ENCODE results near the gene WT1. TPM values are rescaled to one million over a fixed set of nuclear protein-coding genes. Genes with fewer than 3 reads are reported as not detected.

WT1 gene
- polyA plus RNA-seq, 5 donors: 0.26 to 2.8 (median 1.6) TPM

DNA sequence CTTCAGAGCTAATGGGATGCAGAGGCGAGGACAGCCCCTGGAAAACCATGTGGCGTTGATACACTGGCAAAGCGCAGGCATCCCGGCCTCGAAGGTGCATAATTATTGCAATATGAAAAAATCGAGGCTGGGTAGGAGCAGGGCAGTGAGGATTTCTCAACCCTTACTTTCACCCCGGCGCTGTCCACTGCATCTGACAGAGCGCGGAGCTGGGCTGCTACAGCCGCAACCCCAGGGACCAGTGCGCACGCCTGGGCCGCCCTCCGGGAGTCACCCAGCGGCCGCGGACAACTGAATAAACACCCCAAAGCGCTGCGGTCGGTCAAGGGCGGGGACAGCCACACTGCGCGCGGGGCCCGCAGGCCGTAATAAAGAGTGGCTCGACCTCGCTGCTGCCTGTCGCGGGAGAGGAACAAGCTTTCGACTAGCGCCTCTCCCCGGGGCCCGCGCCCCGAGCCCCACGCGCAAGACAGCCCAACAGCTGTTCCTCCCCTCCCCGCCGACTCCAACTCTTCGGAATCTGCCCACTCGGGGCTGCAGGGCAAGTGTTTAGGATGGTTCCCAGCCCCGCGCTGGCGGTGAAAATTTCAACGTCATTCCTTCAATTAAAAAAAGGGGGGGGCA lies 3.6 kb upstream of the WT1 start:
- DNase-seq: no peak

DNA sequence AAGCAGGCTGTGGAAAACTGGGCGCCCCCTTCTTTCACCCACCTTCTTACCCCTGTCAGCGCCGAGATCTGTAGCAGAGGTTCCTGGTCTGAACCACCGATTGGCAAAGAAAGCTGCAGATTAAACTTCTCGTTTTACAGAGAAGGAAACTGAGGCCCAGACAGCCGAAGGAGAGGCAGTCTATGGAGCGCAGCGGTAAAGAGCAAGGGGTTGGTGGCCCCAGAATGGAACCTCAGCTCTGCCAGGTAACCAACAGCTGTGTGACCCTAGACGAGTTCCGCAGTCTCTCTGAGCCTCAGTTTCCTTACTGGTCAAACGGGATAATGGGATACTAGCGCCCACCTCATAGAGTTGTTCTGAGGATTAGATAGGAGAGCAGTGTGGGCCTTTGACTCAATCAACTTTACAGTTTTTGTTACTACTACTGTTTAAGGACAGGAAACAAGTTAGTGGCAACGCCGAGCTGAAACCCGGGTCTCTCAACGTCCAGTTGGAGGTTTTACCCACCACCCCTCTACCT lies 3.1 kb upstream of the WT1 start:
- no peak for DNase-seq

DNA sequence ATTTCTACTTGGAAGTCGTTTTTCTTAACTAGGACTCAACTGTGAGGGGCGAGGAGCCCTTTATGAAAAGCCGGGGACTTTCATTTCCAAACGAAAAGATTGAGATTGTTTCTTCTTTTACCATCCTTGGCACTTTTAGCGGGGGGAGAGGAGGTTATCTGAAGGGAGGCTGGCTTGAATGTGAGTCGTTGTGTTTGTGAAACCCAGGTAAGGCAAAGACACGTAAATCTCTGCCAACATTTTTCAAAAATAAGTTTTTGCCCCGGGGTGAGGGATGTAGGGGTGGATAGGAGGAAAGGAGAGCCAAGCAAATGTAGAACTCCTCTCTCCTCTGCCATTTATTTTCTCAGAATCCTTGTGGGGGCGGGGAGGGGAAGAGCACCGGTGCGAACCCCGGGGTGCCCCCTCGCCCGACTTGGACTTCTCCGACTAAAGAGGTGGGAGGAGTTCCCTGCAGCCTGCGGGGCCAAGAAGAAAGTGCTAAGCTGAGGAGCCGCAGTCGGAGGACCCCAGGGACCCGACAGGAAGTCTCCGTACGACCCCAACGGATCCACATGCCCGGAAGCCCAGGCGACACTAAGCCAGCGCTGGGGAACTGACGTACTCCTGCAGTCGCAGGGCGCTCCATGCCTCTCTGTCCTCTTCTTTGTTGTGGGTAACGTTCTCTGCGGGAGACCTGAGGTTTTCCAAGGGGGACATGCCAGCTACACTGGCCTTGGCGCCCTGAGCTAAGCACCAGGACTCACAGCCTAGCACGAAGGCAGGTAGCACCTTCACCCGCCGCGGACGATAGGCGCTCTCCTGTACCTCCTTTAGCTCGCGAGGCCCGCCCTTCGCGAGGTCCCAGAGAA lies 2.4 kb upstream of the WT1 start:
- DNase-seq: no peak

DNA sequence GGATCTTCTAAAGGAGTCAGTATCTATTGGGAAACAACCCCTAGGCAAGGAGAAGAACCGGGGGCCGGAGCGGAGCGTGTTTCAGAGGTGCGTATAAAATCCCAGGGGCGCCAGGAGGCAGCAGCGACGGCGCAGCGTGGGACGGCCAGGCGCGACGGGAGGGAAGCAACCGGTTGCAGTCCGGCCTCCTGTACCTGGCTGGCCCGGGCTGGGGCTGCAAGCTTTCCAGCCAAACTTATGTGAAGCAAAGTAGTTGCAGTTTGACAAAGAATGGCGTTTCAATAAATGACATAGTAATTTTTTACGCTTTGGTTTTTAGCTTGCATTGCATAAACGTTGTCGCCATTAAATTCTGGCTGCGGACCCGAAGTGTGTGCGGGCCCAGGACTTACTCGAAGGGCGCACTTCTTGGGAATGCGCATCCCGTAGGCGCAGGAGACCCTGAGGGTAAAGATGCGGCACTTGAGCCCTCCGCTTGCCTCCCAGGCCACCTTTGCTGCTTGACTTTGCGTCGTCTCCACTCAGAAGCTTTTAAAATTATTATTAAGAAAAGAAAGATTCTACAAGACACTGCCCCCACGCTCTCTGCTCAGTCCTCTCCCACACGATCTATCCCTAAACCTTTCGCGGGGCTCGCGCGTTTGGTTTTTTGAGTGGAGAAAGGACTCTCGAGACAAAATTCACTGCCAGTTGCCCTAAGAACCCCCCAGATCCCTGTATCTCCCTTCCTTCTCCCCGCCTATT lies 1.6 kb upstream of the WT1 start:
- DNase-seq: no peak

DNA sequence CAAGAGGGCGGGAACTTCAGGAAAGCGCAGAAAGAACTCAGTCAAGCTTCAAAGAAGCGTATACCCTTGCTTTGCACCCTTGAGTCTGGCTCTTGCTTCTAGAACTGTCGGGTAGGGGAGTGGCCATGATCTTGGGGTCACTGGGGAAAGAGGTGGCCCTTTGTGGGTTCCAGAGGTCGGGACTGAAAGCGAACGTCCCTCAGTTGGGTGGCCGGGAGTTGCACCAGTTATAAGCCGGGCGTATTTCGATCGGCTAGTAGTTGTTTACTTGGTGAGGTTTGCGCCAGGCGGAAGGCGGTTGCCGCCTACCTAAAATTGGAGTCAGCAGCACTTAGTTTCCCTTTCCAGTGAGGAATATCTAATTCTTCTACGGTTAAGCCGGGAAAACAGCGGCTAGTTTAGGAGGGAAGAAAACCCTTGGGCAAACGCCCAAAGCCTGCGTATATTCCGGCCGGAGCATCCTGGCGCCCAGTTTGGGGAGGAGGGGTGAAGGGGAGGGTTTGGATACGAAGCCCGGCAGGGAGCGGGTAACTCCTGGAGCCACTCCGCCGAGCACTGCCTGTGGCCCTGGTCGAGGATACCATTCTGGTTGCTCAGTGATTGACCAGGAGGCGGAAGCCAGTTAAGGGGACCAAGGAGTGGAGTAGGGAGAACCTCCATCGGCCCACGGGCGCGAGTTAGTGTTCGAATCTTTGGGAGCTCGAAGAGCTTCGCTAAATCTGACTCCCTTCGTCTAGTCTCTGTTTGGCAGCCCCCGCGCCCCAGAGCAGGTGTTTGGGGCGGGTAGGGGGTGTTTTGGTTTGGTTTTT lies 807 bp upstream of the WT1 start:
- DNase-seq: no peak

DNA sequence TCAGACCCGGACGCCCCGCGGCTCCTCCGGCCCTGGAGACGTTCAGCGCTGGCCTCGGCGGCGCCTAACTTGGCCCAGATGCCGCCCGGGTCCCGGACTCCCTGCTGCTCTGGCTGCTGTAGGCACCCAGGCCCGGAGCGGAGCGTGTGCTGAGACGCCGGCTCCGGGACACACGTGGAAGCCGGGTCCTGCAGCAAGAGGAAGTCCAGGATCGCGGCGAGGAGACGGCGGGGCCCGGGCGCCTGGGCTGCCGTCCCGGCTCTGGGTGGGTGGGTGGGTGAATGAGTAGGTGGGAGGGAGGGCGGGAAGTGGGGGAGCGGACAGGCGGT lies 223 bp downstream of the WT1 start:
- DNase-seq: no peak

DNA sequence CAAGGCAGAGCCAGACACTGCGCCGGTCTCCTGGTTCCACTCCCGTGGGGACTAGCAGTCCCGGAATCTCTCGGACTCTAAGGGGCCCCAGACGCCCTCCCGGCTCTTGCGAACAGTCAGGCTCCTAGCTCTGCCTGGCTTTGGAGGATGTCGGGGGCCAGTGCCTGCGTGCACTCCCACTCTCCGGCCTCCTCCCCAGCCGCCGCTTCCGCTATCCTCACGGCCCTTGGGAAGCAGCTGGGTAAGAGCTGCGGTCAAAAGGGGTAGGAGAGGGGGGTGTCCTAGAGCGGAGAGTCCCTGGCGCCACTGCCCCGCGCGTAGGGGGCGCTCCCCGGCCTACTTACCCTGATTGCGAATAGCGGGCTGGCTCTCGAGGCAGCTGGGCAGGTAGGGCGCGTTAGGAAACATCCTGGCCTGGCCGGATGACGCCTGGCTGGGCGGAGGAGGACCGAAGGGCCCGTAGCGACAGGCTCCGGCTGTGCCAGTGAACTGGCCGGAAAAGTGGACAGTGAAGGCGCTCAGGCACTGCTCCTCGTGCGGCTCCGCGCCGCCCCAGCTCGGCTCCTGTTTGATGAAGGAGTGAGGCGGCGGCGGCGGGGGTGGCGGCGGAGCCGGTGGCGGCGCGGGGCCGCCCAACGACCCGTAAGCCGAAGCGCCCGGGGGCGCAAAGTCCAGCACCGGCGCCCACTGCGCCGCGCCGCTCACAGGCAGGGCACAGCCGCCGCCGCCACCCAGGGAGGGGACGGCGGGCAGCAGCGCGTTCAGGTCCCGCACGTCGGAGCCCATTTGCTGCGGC lies 785 bp downstream of the WT1 start:
- DNase-seq: no peak

DNA sequence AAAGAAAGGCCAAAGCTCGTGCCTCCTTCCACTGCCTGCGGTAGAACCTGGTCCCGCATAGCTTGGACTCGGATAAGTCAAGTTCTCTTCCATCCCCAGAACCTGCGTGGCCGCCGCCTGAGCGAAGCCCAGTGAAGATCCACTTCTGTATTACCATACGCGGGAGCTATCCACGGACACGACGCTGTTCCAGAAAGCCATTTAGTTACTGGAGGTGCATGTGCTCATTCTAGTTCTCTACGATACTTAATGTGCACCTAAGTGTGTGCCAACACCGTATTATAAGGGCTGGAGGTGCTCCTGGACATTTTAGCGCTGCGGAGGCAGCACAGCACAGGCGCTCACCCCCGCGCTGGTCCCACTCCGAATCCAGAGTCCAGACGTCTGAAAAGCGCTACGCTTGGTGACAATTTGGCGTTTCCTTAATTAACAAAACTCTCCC lies 1.4 kb downstream of the WT1 start:
- DNase-seq: no peak

DNA sequence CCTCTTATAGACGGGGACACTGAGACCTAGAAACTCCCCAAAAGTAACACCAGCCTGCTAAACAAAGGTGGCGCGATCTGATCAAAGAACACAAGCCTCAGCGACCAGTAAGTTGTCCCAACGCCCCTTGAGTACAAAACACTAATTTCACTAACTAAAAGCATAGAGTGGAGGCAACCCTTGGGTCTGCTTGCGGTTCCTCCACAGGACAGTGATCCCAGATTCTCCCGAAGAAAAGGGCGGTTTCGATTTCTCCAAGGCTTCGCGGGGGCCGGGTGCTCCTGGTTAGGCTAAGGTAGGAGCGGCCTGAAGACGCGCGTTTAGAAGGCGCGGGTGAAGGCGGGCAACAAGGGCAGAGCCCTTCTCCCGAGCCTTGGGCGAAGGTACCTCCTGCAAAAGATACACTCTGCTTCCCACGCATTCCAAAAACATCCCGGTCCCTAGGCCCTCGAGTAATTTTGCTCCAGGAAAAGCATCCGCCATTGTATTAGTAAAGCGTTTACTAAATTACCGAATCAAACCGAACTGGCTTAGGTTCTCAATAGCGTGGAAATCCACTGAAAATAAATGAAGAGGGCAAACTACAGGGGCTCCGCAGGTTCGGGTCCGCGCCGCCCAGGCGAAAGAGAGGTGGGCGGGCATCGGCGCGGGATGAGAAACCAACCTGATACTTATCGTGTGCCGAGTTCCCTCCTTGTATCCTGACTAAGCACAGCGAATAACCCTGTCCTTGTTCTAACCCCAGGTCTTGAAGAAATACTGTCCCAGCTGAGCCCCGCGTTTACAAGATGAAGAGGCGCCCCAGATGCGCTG lies 2.0 kb downstream of the WT1 start:
- no peak for DNase-seq

DNA sequence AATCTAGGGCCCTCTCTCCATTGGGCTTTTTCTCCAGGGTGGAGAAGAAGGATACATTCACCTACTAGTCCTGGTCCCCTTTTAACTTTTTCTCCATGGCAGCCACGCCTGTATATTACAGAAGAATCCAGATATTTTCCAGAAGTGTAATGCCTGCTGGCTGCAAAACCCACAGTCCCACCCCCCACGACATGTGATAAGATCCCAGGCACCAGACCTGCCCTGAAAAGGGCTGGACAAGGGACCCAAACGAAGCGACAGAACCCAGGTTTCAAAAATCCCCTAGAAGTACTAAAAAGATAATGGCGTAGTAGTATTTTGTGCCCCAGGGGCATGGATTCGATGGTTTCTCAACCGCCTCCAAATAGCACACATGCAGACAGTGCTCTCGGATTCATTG lies 2.8 kb downstream of the WT1 start:
- DNase-seq: no peak

DNA sequence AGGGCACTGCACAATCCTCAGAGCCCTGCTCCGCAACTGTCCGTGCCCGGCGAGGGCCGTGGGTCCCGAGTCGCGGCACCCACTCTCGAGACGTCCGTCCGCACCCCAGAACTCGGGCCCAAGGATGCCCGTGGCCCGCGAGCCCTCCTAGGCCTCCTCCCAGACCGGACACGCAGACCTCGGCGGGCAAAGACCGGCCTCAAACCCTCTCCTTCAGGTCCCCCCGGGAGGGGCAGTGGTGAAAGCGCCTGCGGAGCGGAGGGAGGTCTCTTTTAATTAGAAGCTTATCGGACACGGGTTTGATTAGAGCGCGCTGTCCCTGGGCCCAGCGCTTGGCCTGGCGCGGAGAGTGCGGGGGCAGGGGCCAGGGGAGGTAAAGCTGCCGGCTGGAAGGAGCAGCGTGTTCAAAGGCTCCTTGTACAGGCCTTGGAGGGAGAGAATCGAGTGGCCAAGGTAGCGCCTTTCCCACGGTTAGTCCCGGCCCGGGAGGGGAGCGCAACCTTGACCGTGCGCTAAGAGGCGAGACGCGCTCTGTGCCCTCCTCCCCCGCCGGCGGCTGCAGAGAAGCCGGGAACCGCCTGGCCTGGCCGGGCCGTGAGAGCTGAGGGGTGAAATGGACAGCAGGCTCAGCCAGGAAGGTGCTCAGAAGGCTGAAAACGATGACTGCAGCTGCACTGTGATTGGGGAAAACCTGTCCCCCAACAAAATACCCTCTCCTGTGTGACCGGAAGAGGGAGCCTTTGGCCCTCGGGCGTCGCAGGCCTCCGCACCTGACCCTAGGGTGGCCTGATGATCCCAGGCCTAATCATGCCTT lies 4.6 kb downstream of the WT1 start:
- DNase-seq: no peak

DNA sequence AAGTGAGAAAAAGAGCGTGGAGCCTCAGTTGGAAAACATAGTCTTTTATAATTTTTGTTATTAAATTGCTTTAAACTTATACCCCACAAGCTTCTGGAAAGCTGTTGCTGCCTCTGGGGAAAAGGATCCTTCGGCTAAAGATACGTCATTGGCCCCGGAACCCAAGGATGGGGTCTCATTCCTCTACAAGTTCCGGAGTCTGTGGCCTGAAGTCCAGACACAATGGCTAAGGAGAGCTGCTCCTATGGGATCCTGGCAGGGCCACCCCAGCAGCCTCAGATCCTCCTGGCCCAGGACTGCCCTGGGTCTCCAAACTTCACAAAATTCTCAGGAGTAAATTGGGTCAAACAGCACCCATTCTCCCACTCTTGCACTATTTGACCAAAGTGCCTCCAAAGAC lies 5.9 kb downstream of the WT1 start:
- DNase-seq: no peak

DNA sequence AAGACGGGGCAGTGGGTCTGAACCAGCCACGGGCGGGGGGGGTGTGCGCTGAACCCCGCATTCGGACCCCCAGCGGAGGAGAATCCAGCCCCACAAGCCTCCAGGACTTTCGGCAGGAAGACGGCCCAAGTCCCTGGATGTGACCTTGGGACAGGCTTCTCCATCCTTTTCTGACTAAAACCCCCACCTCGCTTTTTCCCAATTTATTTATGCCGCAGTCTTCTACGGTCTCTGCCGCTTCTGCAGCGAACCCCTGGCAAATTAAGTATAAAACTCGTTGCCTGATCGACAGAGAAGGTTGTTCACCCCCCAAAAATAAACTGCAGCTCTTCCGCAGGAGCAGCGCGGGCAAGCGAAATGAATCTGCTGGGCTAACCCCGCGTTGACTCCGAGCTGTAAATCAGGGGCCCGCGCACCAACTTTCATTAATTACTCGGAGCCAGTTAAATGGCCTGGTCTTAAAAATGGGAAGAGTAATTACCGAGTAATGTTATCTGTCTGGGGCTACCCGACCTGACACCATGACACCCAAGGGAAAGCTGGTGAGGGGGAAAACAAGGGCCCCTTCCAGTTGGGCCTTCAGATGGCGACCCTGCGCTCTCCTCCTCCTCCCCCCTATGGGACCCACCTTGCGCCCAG lies 6.6 kb downstream of the WT1 start:
- no peak for DNase-seq

DNA sequence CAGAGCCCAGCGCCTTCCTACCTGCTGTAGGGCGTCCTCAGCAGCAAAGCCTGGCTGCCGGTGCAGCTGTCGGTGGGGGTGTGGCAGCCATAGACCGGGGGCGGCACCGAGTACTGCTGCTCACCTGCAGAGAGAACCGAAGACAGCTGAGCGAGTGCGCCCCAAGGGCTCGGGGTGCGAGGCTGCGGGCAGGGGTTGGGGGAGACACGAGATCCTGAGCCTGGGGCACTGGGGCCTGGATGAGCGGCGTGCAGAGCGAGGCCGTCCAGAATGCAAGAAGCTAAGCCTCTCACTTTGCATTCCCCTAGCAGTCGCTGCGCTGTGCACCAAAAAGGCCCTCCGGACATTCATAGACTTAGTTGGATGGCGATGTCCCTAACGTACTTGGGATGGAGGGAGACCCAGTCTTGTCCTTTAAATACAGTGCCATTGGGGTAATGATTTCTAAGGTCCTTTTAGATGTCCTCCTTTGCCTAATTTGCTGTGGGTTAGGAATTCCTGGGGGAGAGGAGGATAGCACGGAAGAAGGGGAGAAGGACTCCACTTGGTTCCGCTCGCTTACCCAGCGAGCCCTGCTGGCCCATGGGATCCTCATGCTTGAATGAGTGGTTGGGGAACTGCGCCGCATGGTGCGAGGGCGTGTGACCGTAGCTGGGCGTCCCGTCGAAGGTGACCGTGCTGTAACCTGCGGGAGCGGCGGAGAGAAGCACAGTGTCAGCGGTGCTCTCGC lies 7.2 kb downstream of the WT1 start:
- DNase-seq: no peak

DNA sequence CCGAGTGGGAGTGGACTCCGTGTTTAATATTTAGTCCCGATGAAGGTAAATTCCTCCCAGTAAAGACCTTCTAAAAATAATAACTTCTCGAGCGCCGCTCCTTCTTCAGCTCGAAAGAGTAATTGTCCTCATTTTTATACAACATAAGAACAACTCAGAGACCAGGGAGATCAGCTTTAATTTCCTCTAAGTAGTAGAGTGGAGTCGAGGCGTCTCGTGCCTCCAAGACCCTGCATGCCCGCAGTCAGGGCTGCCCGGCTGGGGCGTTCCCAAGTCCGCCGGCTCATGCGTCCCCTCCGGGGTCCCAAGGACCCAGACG lies 7.8 kb downstream of the WT1 start:
- no peak for DNase-seq

DNA sequence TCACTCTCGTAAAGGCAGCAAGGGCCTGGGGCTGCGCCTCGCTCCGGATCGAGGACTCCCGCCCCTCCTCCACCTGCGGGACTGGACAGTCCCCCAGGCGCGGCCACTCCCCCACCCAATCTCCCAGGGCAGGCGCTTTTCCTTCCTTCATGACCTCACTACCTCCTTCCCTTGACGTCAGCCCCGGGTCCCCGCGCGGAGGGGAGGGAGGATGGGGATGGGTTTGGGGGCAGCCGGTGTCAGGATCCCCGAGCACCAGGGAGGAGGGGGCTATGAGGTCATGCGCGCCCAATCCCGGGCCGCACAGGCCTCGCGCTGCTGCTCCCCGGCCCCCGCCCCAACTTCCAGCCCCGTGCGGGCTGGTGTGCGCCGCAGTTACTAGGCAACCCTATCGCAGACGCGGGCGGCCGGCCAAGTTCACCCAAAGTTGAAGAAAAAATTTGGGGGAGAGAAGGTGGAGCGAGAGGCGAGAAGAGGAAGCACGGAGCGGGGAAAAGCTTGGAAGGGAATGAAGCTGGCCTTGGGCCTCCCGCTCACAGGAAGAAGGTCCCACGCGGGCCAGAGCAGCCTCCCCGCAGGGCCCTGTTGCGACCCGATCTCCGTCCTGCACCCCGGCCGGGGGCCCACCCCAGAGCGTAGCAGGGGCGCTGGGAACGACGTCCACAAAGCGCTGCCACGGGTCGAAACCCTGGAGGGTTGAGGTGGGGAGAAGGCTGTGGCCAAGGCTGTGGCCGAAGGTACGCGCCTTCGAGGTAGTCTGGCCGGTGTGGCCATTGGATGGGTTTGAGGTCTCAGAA lies 8.3 kb downstream of the WT1 start:
- no peak for DNase-seq

DNA sequence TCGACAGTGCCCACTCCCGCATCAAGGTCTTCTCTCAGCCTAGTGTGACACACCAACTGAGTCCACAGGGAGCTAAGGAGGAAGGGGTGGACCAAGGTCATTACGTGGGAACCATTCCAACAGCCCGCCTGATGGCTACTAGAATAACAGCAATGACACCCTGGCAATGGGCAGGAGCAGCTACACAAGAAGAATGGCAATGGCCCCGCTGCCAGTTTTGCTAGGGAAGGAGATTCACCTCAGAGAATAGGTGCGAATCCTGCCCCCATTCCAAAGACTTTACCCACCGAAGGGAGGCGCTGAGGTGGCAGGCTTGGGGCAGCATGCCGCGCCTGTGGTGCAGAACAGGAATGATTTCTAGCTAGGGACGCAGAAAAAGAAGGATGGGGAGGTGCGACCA lies 9.1 kb downstream of the WT1 start:
- no peak for DNase-seq

Measured in right lung (tissue), 5 donors.